SIG-M5 (cell line): ENCODE results near the gene KAZALD1.
A peak's percentile ranks its signal among the peaks of the same experiment; 100 is the strongest.

Experiments used
- DNase-seq: peaks from one replicate; lab custom pipeline; 2025; lab: John Stamatoyannopoulos, UW

KAZALD1 gene, protein sequence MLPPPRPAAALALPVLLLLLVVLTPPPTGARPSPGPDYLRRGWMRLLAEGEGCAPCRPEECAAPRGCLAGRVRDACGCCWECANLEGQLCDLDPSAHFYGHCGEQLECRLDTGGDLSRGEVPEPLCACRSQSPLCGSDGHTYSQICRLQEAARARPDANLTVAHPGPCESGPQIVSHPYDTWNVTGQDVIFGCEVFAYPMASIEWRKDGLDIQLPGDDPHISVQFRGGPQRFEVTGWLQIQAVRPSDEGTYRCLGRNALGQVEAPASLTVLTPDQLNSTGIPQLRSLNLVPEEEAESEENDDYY

DNA sequence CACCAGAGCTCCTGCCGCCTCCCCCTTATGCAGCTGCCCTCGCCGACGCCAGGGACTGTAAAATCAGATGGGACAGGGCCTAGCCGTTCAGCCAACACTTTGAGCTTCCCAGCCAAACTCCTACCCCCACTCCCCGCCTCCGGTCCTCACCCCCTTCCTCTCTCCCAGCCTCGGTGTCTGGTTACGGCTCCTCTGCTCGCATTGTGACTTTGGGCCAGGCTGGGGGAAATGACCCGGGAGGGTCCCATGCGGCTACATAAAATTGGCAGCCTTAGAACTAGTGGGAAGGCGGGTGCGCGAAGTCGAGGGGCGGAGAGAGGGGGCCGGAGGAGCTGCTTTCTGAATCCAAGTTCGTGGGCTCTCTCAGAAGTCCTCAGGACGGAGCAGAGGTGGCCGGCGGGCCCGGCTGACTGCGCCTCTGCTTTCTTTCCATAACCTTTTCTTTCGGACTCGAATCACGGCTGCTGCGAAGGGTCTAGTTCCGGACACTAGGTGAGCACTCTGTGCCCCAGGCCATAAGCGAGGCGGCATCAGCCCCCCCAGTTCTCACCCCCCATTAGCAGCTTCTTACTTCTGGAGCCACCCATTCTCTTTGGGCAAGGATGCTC is at the start of gene KAZALD1:
Gene KAZALD1, plus strand, starts transcription at position 366 of the 608 bp plus-strand sequence. CDS start 604 bp downstream, outside the sequence.
- DNase-seq = no peak

DNA sequence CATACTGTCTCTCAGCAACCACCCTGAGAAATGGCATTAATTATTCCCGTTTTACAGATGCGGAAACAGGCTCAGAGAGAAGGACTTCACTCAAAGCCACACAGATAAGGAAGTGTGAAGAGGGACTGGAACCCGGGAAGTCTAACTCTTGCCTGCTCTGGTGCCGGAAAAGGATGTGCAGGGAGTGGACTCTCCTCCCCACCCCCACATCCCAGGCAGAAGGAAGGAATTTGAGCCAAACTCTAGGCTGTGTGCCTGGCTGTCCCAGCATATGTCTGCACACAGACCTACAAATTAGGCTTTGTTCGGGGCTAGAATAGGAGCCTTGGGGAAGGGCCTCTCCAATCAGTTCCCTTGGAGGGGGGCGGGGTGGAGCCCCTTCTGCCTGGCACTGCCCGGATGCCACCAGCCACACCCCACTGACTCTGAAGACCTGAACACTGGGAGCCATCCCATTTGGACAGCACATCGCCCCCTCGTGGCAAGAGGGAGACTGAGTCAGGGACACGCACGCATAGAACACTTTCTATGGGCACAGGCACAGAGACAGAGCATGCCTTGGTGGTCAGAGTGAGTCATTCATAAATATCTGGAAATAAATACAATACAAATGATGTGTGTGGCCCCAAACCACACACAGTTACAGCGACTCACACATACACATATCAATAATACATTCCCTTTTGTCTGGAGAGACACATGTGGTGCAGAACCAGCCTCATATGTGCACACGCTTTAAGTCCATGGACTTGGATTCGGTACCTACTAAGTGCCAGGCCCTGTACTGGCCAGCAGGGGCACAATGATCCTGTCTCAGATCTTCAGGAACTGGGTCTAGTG is 49.0 kb upstream of the KAZALD1 start:
- DNase-seq = peak; percentile 21

DNA sequence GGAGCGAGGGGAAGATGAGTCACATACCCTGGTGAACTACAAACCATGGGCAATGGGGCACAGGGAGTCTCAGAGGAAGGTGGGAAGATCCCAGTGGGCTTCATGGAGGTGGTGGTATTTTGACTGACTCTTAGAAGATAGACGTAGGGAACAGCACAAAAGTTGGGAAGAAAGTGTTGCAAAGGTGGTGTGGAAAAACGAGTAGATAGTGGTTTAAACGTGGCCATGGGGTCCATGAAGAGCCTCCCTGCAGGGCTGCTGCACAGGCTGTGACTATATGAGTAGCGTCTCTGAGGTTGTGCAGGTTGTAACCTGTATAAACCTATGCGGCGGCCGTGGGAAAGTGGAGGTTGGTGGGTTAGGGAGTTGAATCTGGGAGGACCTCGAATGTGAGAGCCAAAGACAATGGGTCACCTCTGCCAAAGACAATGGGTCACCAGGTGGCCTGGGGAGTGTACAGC is 48.4 kb upstream of the KAZALD1 start:
- no peak for DNase-seq

DNA sequence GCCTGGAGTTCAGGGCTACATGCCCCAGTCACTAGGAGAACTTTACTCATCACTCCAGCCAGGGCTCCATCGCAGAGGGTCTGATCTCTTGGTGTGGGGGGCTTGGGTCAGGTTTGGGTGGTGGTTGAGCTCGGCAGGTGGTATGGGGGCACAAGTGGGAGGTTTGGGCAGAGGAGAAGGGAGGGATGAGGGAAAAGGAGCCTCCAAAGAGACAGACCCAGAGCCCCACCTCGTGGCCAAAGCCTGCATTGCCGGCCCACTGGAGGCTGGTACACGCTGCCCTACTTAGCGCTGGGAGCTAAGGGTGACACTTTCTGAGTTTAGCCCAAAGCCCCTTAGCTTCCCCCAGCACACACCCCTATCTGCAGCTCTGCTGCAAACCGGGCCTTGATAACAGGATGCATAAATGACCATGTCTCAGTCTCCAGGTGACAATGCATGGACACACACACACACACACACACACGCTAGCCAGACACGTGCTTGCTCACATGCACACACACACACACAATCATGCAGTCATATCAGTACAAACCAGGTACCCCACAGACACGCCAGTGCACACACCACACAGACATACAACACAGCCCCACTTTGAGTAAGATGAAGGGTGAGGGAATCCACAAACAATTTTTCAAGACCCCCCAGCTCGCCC is 47.4 kb upstream of the KAZALD1 start:
- no peak for DNase-seq

DNA sequence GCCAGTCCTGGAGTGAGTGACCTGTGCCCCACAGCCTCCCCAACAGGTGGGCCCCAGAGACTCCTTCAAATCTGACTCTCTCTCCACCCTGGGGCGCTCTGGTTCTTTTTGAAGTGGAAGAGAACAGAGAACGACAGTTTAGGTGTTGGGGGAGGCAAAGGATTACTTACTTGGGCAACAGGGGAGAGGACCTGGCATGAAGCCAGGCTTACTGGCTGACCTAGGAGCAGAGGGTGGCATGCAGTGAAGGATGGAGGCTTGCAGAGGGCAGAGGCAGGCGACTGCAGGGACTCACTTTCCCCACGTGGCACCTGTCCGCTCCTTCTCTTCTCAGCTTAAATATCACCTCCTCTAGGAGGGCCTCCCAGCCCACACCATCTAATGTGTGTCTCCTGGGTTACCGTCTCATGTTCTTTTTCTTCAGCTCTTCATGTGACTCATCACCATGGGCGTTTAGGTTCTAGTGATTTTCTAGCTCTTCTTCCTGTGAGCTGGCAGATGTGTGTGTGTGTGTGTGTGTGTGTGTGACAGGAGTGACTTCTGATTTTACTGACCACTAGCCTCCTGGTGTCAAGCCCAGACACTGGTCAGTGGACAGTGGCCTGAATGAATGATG is 46.7 kb upstream of the KAZALD1 start:
- DNase-seq = no peak

DNA sequence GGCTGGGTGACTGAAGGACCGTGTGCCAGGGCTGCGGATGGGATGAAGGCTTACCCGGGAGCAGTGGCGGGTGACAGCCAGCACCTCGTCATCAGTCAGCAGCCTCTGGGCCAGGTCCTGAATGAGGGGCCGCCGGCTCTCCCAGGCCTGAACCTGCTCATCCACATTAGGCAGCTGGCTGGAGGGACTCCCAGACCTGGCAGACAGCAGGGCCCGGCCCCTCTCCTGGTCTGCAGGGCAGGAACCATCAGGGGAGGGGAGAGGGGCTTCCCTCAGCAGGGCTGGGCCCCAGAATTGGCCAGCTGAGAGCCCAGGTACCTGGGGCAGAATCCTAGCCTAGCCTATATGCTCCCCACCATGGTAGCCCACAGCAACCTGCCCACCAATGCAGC is 46.2 kb upstream of the KAZALD1 start:
- DNase-seq = no peak

DNA sequence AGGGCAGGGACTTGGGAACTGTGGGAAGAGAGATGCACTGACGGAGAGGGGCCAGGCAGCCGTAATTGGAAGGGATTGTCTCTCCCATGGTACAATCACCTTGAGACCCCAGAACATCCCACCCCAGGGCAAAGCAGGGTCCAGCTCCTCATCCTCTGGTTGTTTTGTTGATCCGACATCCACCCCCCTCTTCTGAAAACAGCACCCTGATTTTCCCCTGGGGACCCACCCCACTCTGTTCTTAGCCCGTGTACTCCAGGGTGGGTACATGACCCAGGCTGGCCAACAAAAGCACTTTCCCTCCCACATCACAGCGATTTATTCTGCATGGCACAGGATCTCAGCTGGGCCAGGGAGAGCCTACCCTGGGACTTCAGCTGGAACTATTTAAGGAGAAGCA is 45.0 kb upstream of the KAZALD1 start:
- DNase-seq = no peak

DNA sequence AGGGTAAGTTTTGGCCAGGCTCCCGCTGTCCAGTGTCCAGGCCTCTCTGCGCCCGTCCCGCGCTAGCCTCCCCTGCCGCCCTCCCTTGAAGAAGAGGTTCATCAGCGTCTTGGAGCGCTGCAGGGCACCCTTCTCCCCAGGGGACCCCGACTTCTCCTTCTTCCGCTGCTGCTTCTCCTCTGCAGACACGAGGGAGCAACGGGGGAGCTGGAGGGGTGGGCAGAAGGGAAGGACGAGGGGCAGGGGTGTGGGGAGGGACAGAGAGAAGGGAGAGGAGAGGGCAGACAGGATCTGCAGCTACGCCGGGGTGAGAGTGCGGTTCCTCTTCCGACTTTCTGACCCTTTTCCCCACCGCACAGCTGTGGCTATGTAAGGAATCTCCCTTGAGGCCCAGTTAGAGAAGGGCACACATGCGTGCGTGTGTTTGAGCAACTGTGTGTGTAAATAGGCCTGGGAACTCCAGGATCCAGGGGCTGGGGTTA is 43.6 kb upstream of the KAZALD1 start:
- no peak for DNase-seq

DNA sequence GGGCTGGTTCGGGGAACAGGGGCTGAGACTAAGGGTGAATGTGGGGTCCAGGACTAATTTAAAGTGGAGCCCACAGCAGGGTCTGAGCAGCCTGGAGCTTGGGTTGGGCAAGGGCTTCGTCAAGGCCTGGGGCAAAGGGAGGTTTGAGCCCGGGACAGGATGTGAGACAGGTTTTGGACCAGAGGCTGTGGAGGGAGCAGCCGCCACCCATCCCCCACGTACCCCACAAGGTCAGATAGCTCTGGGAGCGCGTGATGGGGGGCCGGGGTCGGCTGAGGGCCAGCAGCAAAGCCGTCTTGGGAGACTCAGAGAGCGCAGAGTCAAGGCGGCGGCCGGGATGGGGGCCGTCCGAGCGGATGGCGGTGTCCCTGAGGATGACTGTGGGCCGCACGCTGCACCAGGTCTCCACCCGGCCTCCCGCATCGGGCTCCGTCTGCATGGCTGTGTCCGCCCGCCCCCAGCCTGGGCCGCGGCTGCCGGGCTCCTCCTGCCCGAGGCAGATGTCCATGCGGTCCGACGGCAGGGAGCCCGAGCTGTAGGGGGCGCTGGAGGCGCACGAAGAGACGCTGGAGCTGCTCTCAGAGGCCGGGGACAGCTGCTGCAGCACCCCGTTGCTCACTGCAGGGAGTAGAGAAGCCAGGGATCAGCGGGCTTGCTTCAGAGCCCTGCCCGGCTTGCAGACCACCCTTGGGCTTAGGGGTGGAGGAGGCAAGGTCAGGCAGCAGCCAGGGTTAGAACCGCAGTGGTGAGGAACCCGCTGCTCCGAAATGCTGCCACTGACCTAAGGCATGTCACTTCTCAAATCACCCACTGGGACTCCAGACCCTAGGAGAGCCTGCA is 43.0 kb upstream of the KAZALD1 start:
- no peak for DNase-seq

DNA sequence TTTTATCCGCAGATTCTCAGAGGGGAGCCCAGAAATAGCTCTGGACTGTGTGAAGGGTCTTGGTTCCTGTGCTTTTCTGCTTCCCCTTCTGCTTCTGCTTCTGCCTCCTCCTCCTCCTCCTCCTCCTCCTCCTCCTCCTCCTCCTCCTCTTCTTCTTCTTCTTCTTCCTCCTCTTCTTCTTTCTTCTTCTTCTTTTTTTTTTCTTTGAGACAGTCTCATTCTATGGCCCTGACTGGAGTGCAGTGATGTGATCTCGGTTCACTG is 42.4 kb upstream of the KAZALD1 start:
- DNase-seq = no peak

DNA sequence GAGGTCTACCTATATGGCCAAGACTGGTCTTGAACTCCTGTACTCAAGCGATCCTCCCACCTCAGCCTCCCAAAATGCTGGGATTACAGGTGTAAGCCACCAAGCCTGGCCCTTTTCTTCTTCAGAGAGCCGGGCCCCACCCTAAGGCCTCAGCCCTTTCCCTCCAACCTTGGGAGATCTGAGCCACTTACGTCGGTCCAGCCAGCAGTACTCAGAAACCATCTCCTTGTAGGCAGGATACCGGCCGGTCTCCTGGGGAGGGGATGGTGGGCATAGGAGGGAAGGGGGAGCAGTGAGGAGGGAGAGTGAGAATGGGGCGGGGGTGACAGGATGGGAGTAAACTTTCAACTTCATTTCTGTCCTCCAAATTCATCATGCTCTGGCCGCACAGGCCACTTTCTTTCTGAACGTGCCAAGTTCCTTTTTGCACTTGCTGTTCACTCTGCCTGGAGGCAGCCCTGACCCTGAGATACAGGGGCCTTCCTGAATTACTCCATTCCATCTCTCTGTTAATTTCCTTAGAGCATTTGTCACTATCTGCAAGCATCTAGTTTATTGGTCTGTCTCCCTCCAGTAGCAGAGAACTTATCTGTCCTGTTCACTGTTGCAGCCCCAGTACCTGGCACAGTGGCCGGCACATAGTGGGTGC is 41.2 kb upstream of the KAZALD1 start:
- DNase-seq = no peak

DNA sequence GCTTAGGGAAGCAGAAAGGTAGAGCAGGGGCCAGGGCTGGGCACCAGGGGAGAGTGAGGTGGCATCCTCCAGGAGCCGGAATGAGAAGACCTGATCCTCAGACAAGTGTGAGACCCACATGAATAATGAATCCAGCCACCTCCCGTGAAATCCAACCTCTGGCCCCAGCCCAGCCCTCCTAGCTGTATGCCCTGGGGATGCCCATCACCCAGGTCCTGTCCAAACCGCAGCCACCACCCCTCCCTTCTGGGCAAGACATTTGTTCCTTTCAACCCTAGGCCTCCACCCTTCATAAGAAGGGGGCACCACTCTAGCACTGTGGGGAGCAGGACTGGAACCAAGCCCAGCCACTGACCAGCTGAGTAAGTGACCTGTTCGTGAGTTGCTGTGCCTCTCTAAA is 40.5 kb upstream of the KAZALD1 start:
- DNase-seq = no peak

DNA sequence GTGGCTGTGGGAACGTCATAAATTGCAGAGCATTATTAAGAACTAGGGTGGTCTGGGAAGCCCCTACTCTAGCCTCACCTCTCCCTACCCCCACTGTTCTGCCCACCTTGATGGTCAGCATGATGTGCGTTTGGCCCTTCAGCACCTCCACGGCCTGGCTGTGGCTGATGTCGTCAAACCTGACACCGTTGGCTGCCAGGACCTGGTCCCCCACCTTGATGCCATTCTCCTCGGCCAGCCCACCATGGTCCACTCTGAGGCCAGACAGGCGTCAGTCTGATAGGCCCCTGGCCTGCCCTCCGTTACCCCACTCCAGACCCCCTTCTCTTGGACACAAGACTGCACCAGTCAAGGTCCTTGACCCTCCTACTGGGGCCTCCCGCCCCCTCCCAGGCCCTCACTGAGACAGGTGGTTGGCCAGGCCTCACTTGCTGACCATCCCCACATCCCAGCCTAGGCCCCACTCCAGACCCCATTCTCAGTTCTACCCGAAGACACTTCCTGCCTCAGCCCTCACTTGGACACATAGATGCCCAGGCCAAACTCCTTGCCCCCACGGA is 40.0 kb upstream of the KAZALD1 start:
- no peak for DNase-seq

DNA sequence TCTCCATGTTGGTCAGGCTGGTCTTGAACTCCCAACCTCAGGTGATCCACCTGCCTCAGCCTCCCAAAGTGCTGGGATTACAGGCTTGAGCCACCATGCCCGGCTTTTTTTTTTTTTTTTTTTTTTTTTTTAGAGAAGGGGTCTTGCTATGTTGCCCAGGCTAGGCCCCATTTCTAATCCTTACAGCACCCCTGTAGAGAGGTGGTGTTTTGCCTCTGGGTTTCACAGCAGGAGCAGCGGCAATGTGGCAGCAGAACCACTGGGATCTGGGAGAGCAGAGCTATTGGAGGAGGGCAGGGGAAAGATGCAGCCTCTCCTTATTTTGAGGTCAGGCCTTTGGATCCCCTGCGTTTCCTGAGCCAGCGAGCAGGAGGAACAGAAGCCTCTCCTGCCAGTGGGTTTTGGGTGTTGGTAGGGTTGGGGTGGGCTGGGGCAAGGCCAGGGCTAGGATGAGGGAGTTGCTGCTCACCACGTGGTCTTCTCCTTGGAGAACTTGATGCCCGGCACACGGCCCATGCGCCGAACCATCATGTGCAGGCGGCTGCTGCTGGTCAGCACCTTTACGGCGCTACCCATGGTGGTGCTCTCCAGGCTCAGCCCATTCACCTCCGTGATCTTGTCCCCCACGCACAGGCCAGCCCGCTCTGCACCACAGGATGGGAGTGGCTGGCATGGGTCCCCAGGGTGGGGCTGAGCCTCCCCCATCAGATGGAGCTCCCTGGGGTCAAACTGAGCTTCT is 38.7 kb upstream of the KAZALD1 start:
- no peak for DNase-seq

DNA sequence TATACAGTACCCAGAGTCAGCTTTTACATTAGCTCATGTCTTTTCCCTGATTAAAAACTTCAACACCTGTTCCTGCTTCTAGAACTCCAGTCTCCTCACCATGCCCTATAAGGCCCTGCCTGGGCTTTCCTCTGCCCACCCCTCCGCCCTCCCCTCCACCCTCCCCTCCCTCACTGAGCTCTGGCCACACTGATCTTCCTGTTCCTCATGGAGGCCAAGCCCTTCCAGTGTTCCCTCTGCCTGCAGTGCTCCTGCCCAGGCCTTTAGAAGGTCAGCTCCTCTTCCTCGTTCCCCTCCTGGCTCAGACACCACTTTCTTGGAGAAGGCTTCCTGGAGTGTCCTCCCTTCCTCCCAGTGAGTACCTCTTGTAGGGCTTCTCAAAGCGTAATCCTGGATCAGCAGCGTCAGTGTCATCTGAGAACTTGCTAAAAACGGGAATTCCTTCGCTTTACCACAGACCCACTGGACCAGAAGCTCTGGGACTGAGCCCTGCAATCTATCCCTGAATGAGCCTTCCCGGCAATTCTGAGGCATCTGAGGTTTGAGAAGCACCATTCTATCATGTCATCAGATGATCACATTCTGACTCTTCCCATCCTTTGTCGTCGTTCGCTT is 34.6 kb upstream of the KAZALD1 start:
- no peak for DNase-seq

DNA sequence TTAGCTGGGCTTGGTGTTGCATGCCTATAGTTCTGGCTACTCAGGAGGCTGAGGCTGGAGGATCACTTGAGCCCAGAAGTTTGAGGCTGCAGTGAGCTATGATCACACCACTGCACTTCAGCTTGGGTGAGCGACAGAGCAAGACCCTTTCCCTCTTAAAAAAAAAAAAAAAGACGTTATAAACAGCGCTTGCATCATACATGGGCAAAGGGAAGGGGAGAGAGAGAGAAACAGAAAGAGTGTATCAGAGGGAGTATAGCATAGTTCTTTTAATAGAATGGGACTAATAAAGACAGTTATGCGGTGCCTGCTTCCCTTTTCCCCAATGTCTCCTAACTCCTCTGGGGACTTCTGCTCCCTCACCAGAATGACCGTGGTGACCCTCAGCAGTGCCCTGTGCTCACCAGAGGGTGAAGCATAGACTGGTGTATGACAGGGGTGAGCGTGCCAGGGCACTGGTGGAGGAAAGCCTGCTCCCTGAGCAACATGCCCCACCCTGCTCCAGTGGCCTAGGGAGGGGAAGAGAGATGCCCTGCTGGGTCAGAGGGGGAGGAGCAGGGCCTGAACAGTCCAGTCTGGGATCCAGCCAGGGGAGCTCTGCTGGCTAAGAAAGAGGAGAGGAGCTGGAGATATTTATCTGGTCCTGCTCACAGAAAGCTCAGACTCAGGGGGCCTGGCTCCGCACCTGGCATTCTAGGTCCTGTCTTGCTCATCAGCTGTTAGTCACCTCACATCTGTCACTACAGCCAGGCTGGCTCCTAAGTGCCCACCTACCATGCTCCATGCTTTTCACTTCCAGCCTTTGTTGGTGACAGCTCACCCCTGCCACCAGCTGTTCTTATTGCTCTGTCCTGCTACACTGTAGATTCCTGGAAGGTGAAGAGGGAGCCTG is 33.1 kb upstream of the KAZALD1 start:
- DNase-seq = no peak

DNA sequence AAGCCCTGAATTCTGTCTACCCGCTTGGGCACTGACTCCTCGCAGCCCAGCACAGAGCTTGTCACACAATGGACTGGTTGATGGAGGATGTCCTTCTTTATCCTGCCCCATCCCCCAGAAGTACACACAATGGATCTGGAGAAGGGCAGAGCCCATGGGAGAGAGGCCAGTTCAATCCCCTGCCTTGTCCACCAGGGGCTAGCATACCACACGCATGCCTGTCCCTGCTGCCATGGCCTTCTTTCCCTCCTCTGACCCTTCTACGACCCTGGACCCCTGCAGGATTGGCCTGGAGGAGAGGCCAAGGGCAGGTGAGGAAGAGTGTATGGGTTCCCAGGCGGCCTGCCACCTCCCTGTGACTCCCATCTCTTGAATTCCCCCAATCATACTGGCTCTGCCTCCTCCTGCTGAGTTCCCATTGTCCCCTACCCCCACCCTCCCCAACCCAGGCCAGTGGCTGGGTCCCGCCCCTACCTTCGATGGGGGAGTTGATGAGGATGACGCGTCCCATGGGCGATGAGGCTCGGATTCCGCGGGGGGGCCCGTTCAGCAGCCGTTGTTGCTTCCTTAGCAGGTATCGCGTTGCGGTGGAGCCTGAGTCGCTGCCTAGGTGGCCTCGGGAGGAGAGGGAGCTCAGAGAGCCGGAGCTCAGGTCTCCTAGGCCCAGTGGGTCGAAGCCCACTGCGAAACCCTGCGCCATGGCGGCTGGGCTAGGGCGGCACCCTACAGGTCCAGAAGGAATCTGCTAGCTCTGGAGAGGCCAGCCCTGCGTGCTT is 32.1 kb upstream of the KAZALD1 start:
- DNase-seq = no peak
